Inflammatory macrophage (primary cell): Measurements from ENCODE around the gene ZBTB21.

Experiments
- DNase-seq, 2 donors: peaks; one replicate each; pipeline ENCODE4 v3.0.0-alpha.2; 2020 to 2022

The ZBTB21 gene

GRCh38 chr21:41991659-41992058 lies 18.5 kb downstream of the ZBTB21 start:
- DNase-seq = no peak

- DNase-seq = no peak
Measured at GRCh38 chr21:41989698-41990097, 20.5 kb downstream of the ZBTB21 start.

- no peak for DNase-seq
Measured at GRCh38 chr21:41987310-41987709, 22.9 kb downstream of the ZBTB21 start.

GRCh38 chr21:41985662-41986416 lies 24.3 kb downstream of the ZBTB21 start:
- no peak for DNase-seq

- DNase-seq = no peak
Measured at GRCh38 chr21:41983229-41983628, 26.9 kb downstream of the ZBTB21 start.

- no peak for DNase-seq
Measured at GRCh38 chr21:41980561-41980960, 29.6 kb downstream of the ZBTB21 start.

GRCh38 chr21:41979751-41980369 lies 30.3 kb downstream of the ZBTB21 start:
- DNase-seq = no peak

- no peak for DNase-seq
Measured at GRCh38 chr21:41979335-41979734, 30.8 kb downstream of the ZBTB21 start.

- no peak for DNase-seq
Measured at GRCh38 chr21:41977034-41977950, 32.9 kb downstream of the ZBTB21 start.

- no peak for DNase-seq
Measured at GRCh38 chr21:41976611-41977010, 33.5 kb downstream of the ZBTB21 start.

GRCh38 chr21:41975391-41976272 lies 34.5 kb downstream of the ZBTB21 start:
- no peak for DNase-seq

GRCh38 chr21:41974752-41975053 lies 35.5 kb downstream of the ZBTB21 start:
- DNase-seq = no peak

- peak; percentile 63 to 76 for DNase-seq
Measured at GRCh38 chr21:41973861-41974751, 36.1 kb downstream of the ZBTB21 start.

- no peak for DNase-seq
Measured at GRCh38 chr21:41973427-41973831, 36.7 kb downstream of the ZBTB21 start.

GRCh38 chr21:41972511-41973205 lies 37.5 kb downstream of the ZBTB21 start:
- DNase-seq = no peak

GRCh38 chr21:41971891-41972290 lies 38.3 kb downstream of the ZBTB21 start:
- no peak for DNase-seq

- DNase-seq = no peak
Measured at GRCh38 chr21:41970751-41971653, 39.2 kb downstream of the ZBTB21 start.

- DNase-seq = no peak
Measured at GRCh38 chr21:41970106-41970391, 40.1 kb downstream of the ZBTB21 start.

GRCh38 chr21:41967708-41968107 lies 42.5 kb downstream of the ZBTB21 start:
- DNase-seq = no peak
